MCF 10A (cell line): ENCODE data around the gene SOX5. TPM values are rescaled to one million over a fixed set of nuclear protein-coding genes. Genes with fewer than 3 reads are reported as not detected.

Experiments used
- BruUV-seq: library from RNA; stranded (reverse); fragments of 400-500 nt; replicated peaks from 2 replicates; lab custom pipeline; 2021; lab: Mats Ljungman, UMichigan
- CTCF ChIA-PET: fragments of 300-600 bp; sonication (Branson Sonifier 250); formaldehyde crosslinking; extraction: SDS; loops from one replicate; lab custom pipeline; 2021; ENCODE audit warnings: antibody characterized with exemption, inconsistent platforms; lab: Yijun Ruan, JAX
- POLR2A ChIA-PET: fragments of 300-600, 350-650 bp; sonication (Branson Sonifier 250); formaldehyde crosslinking; extraction: SDS; loops from one replicate; lab custom pipeline; 2020; ENCODE audit warnings: antibody characterized with exemption, inconsistent platforms; lab: Yijun Ruan, JAX
- DNase-seq: peaks from one replicate; pipeline ENCODE4 v3.0.0-alpha.2; 2018; ENCODE audit not compliant: unreplicated experiment
- H3K27ac Mint-ChIP-seq: one replicate; pipeline ENCODE4 v1.8.0; 2022; ENCODE audit warnings: mild to moderate bottlenecking, low read depth, mixed read lengths; ENCODE audit not compliant: unreplicated experiment
- H3K27me3 Mint-ChIP-seq: one replicate; pipeline ENCODE4 v1.8.0; 2022; ENCODE audit warnings: mixed read lengths; ENCODE audit not compliant: insufficient read depth, unreplicated experiment
- H3K36me3 Mint-ChIP-seq: one replicate; pipeline ENCODE4 v1.8.0; 2022; ENCODE audit warnings: mild to moderate bottlenecking, moderate library complexity, mixed read lengths; ENCODE audit not compliant: insufficient read depth, unreplicated experiment
- H3K4me1 Mint-ChIP-seq: one replicate; pipeline ENCODE4 v1.8.0; 2022; ENCODE audit warnings: mixed read lengths; ENCODE audit not compliant: insufficient read depth, unreplicated experiment
- H3K4me3 Mint-ChIP-seq: one replicate; pipeline ENCODE4 v1.8.0; 2022; ENCODE audit warnings: mild to moderate bottlenecking, moderate library complexity, mixed read lengths; ENCODE audit not compliant: unreplicated experiment
- H3K9me3 Mint-ChIP-seq: one replicate; pipeline ENCODE4 v1.8.0; 2022; ENCODE audit warnings: mixed read lengths; ENCODE audit not compliant: unreplicated experiment
- CTCF ChIP-seq: fragments of 200-600 bp; IDR thresholded peaks from one replicate; pipeline ENCODE4 v1.8.0; 2022; ENCODE audit warnings: antibody characterized with exemption, mild to moderate bottlenecking; ENCODE audit not compliant: unreplicated experiment
- intact Hi-C: fragments of 100-400 bp; cut with micrococcal nuclease; formaldehyde crosslinking; loops from 2 replicates; pipeline ENCODE4 v1.14.1; 2022
- total RNA-seq: library from RNA; stranded (reverse); gene quantifications from 2 replicates; pipeline ENCODE4 v1.2.3, GENCODE V29; 2022

Gene SOX5
- total RNA-seq, 1 experiment from 2014 or later, result 0.91 TPM

- intact Hi-C loops, result no loop called here
- Mint-ChIP-seq H3K27ac (no peak overlapping the region), H3K4me3 (no peak overlapping the region), H3K9me3 (no peaks in the 10 kb centered on the region), H3K27me3 (peaks cover 36% of the 10 kb centered on the region), H3K4me1 (no peaks in the 10 kb centered on the region), H3K36me3 (no peaks in the 10 kb centered on the region)
- ChIA-PET POLR2A (no interaction called here), CTCF (no interaction called here)
- DNase-seq, result no peak
- no peak for TF ChIP-seq CTCF
- no TSS peak for BruUV-seq
These were observed 189.0 kb downstream of the SOX5 start for GRCh38 chr12:23760495-23760894.

GRCh38 chr12:23758608-23759007 is 190.9 kb downstream of the SOX5 start:
- H3K4me1 Mint-ChIP-seq, result no peaks in the 10 kb centered on the region
- no peaks in the 10 kb centered on the region for H3K9me3 Mint-ChIP-seq
- H3K4me3 Mint-ChIP-seq, result no peak overlapping the region
- ChIA-PET CTCF (no interaction called here), POLR2A (interaction anchor here (0.5 kb wide), 1 partner anchor 32 kb away, joined by 3 read pairs; no protein-coding TSS in a partner anchor)
- H3K36me3 Mint-ChIP-seq, result no peaks in the 10 kb centered on the region
- H3K27ac Mint-ChIP-seq, result no peak overlapping the region
- no peak for DNase-seq
- intact Hi-C loops, result no loop called here
- TF ChIP-seq CTCF, result no peak
- BruUV-seq, result no TSS peak
- H3K27me3 Mint-ChIP-seq, result peaks cover 37% of the 10 kb centered on the region

GRCh38 chr12:23757541-23757962 is 191.9 kb downstream of the SOX5 start:
- Mint-ChIP-seq H3K9me3 (no peaks in the 10 kb centered on the region), H3K36me3 (no peaks in the 10 kb centered on the region), H3K4me3 (no peak overlapping the region), H3K27ac (no peak overlapping the region), H3K27me3 (peaks cover 36% of the 10 kb centered on the region), H3K4me1 (no peaks in the 10 kb centered on the region)
- ChIA-PET CTCF (no interaction called here), POLR2A (no interaction called here)
- BruUV-seq, result no TSS peak
- DNase-seq, result no peak
- intact Hi-C loops, result no loop called here
- TF ChIP-seq CTCF, result no peak

- H3K4me1 Mint-ChIP-seq, result no peaks in the 10 kb centered on the region
- no peak for DNase-seq
These were observed 193.1 kb downstream of the SOX5 start for GRCh38 chr12:23756416-23756815.

More at GRCh38 chr12:23756416-23756815, 193.1 kb downstream of the SOX5 start:
- no peaks in the 10 kb centered on the region for H3K9me3 Mint-ChIP-seq
- POLR2A ChIA-PET, result no interaction called here
- CTCF ChIA-PET, result no interaction called here
- BruUV-seq, result no TSS peak
- TF ChIP-seq CTCF, result no peak
- H3K27me3 Mint-ChIP-seq, result peaks cover 32% of the 10 kb centered on the region
- H3K27ac Mint-ChIP-seq, result no peak overlapping the region
- intact Hi-C loops, result no loop called here
- no peak overlapping the region for H3K4me3 Mint-ChIP-seq
- no peaks in the 10 kb centered on the region for H3K36me3 Mint-ChIP-seq
